GM19035 (cell line): Measurements from ENCODE around the gene ITGA2.

ENCODE experiments used
- ATAC-seq: cut with Tn5 transposase; IDR thresholded peaks from one replicate; pipeline ENCODE4 v1.9.1; 2021; ENCODE audit not compliant: unreplicated experiment

The ITGA2 gene

GRCh38 chr5:53133020-53133419 lies 143.9 kb downstream of the ITGA2 start:
- ATAC-seq, result no peak
